HT-29 (cell line): ENCODE measurements around the gene GLTP. TPM values are rescaled to one million over a fixed set of nuclear protein-coding genes. Genes with fewer than 3 reads are reported as not detected.
A peak's percentile ranks its signal among the peaks of the same experiment; 100 is the strongest.
"Not testable (repeated sequence)": the region's sequence is repeated elsewhere in the genome, so short reads cannot be mapped to it uniquely, and the experiment has no call there.

ENCODE experiments used
- DNase-seq: peaks from one replicate; pipeline ENCODE4 v3.0.0-alpha.2; 2015; ENCODE audit warnings: low spot score
- total RNA-seq: library from RNA; depleted of rRNA; stranded (reverse); fragments of >200 nt; shearing (Covaris generic); gene quantifications from 2 replicates; pipeline ENCODE4 v1.2.3, GENCODE V29; 2014

The GLTP gene
- total RNA-seq, 1 experiment from 2014 or later = 23.7 TPM

GRCh38 chr12:109878247-109878625, 2.1 kb downstream of the GLTP start:
- no peak for DNase-seq

- no peak for DNase-seq
Observed at GRCh38 chr12:109877504-109878246, 2.7 kb downstream of the GLTP start.

- DNase-seq = no peak
Observed at GRCh38 chr12:109876406-109876805, 3.9 kb downstream of the GLTP start.

- peak; percentile 68 for DNase-seq
Observed at GRCh38 chr12:109875572-109876131, 4.7 kb downstream of the GLTP start.

- no peak for DNase-seq
Observed at GRCh38 chr12:109873653-109874052, 6.7 kb downstream of the GLTP start.

- DNase-seq = no peak
Observed at GRCh38 chr12:109871668-109872314, 8.6 kb downstream of the GLTP start.

- DNase-seq = no peak
Observed at GRCh38 chr12:109870648-109871047, 9.7 kb downstream of the GLTP start.

GRCh38 chr12:109868182-109869051, 11.9 kb downstream of the GLTP start:
- DNase-seq = no peak

- peak; percentile 76 for DNase-seq
Observed at GRCh38 chr12:109864916-109865315, 15.4 kb downstream of the GLTP start.

GRCh38 chr12:109863847-109864712, 16.3 kb downstream of the GLTP start:
- peak; percentile 71 for DNase-seq

GRCh38 chr12:109862491-109862890, 17.9 kb downstream of the GLTP start:
- DNase-seq = not testable (repeated sequence)

GRCh38 chr12:109861689-109862314, 18.5 kb downstream of the GLTP start:
- DNase-seq = no peak

- no peak for DNase-seq
Observed at GRCh38 chr12:109860977-109861376, 19.4 kb downstream of the GLTP start.

GRCh38 chr12:109858764-109859163, 21.6 kb downstream of the GLTP start:
- no peak for DNase-seq

- no peak for DNase-seq
Observed at GRCh38 chr12:109857715-109858114, 22.6 kb downstream of the GLTP start.

GRCh38 chr12:109855377-109855776, 25.0 kb downstream of the GLTP start:
- DNase-seq = no peak

GRCh38 chr12:109850518-109850917, 29.8 kb downstream of the GLTP start:
- DNase-seq = not testable (repeated sequence)

GRCh38 chr12:109847142-109847735, 33.1 kb downstream of the GLTP start:
- no peak for DNase-seq

GRCh38 chr12:109845824-109846205, 34.5 kb downstream of the GLTP start:
- no peak for DNase-seq
